Esophagus muscularis mucosa (tissue), 3 donors: ENCODE data around the gene PSAP.

Experiments used
- CTCF ChIP-seq, 3 experiments: fragments of 200-600 bp in 2 of 3; fragments of 450-650 bp in 1 of 3; sonication (generic) in 2 of 3; IDR thresholded peaks; one replicate each; pipeline ENCODE4 v1.5.1; 2017 to 2019; ENCODE audit warnings: antibody characterized with exemption in 3 of 3, mild to moderate bottlenecking in 2 of 3, moderate library complexity in 1 of 3
- EP300 ChIP-seq: sonication (generic); formaldehyde crosslinking; IDR thresholded peaks from one replicate; pipeline ENCODE4 v1.6.1; 2017; ENCODE audit warnings: antibody characterized with exemption

DNA sequence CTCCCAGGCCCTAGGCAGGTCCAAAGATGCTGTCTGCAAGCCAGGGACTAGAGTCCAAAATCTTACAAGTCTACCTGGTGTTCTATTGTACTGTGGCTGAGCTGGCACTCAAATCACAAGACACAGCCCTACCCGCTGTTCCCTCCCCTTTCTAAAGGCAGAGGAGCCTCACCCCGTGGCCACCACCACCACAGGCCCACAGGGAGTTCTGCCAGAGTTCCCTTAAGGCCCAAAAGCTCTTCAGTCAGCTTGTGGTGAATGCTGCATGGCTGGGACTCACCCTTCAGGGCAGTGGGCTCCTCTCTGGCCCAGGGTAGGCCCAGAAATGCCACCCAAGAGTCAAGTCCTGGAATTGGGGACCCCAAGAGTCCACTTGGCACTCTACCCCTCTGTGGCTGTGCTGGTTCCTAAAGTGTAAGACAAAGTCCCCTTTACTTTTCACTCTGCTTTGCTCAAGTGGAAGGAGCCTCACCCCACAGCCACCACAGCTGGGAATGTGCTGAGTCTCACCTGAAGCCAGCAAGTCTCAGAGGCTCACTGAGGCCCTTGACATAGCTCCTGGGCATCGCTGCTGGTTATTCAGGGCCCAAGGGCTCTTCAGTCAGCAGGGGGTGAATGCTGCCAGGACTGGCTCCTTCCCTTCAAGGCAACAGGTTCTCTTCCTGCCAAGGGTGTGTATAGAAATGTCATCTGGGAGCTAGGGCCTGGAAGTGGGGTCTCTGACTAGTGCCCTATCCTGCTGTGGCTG, 48.8 kb upstream of the PSAP start:
- no peak for TF ChIP-seq CTCF (IDR thresholded peaks at IDR 0.05)
- TF ChIP-seq EP300: no peak
